Stimulated activated CD4-positive, alpha-beta T cell treated with anti-CD3 and anti-CD28 coated beads, Interleukin-12 subunit alpha, Interleukin-12 subunit beta, amount 100 ng/mL, for 4 hours (primary cell): ENCODE measurements around the gene SULT1A2.
"Not testable (repeated sequence)": the region's sequence is repeated elsewhere in the genome, so short reads cannot be mapped to it uniquely, and the experiment has no call there.

Experiments
- DNase-seq: peaks from one replicate; pipeline ENCODE4 v3.0.0-alpha.2; 2020

Gene SULT1A2

GRCh38 chr16:28608867-28609596, 12.2 kb upstream of the SULT1A2 start:
- not testable (repeated sequence) for DNase-seq

- not testable (repeated sequence) for DNase-seq
These were observed 11.6 kb upstream of the SULT1A2 start for GRCh38 chr16:28608496-28608808.

GRCh38 chr16:28607681-28608495, 11.0 kb upstream of the SULT1A2 start:
- not testable (repeated sequence) for DNase-seq

- DNase-seq, result no peak
These were observed 10.3 kb upstream of the SULT1A2 start for GRCh38 chr16:28607116-28607623.

GRCh38 chr16:28606291-28607115, 9.7 kb upstream of the SULT1A2 start:
- DNase-seq, result no peak

GRCh38 chr16:28604186-28604565, 7.3 kb upstream of the SULT1A2 start:
- no peak for DNase-seq

GRCh38 chr16:28603381-28604185, 6.7 kb upstream of the SULT1A2 start:
- DNase-seq, result no peak

- DNase-seq, result no peak
These were observed 5.7 kb upstream of the SULT1A2 start for GRCh38 chr16:28602529-28602928.

- not testable (repeated sequence) for DNase-seq
These were observed 5.2 kb upstream of the SULT1A2 start for GRCh38 chr16:28602062-28602461.

- not testable (repeated sequence) for DNase-seq
These were observed 4.7 kb upstream of the SULT1A2 start for GRCh38 chr16:28601589-28601988.

- DNase-seq, result not testable (repeated sequence)
These were observed 4.1 kb upstream of the SULT1A2 start for GRCh38 chr16:28600965-28601364.

GRCh38 chr16:28599377-28600285, 2.8 kb upstream of the SULT1A2 start:
- DNase-seq, result not testable (repeated sequence)

- no peak for DNase-seq
These were observed 927 bp upstream of the SULT1A2 start for GRCh38 chr16:28597692-28598261.

- DNase-seq, result no peak
These were observed 677 bp downstream of the SULT1A2 start for GRCh38 chr16:28596115-28596630.

- DNase-seq, result not testable (repeated sequence)
These were observed 1.4 kb downstream of the SULT1A2 start for GRCh38 chr16:28595451-28595850.

- no peak for DNase-seq
These were observed 3.8 kb downstream of the SULT1A2 start for GRCh38 chr16:28592979-28593553.

- DNase-seq, result no peak
These were observed 4.3 kb downstream of the SULT1A2 start for GRCh38 chr16:28592511-28592910.

- no peak for DNase-seq
These were observed 5.5 kb downstream of the SULT1A2 start for GRCh38 chr16:28591355-28591754.

GRCh38 chr16:28590384-28591340, 6.2 kb downstream of the SULT1A2 start:
- no peak for DNase-seq
